Testis (tissue), 2 donors: ENCODE results near the gene SLC22A31.

Experiments
- POLR2A ChIP-seq: fragments of 450-650 bp; IDR thresholded peaks from one replicate; pipeline ENCODE4 v1.6.1; 2017; ENCODE audit warnings: antibody characterized with exemption, mild to moderate bottlenecking, moderate library complexity
- TF ChIP-seq, protein P1 (sequence below), 3 experiments: fragments of 450-650 bp in 2 of 3; fragments of 200-600 bp in 1 of 3; sonication (generic) in 1 of 3; IDR thresholded peaks; one replicate each; pipeline ENCODE4 v1.5.1; 2016 to 2019; ENCODE audit warnings: antibody characterized with exemption in 3 of 3, mild to moderate bottlenecking in 2 of 3, moderate library complexity in 1 of 3

DNA sequence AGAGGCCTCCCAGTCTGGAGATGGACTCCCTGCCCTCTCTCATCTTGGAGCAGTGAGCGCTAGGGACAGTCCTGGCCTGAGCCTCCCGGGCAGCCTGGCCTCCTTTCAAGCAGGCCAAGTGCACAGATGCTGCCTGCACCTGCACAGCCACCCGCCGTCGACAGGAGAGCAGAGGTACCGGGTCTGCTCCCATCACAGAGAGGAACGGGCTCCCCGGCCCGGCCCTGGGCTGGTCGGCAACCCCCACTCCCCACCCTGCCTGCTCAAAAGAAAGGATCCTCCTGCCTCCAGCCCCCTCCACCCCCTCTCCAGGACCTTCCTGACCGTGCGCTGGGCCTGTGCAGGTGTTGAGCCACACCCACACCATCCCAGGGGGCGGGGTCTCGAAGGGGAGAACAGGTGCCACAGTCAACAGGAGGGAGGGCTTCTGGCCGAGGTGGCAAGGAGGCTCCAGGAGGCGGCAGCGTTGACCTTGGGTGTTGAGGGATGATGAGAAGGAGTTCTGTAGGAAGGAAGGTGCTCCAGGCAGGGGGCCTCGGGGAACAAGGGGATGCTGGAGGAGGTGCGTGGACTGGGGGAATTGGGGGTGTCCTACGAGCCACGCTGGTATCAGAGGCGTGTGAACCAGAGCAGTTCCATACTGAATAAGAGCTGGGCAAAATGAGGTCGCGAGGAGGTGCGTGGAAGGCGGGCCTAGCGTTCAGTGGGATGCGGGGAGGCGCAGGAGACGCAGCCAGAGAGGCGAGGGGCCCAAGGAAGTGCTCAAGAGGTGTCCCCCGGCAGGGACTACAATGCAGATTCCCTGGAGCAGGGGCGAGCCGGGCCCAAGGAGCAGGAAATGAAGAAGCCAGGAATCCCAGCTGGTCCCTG, 29.8 kb downstream of the SLC22A31 start:
- no peak for TF ChIP-seq POLR2A
- TF ChIP-seq, protein P1, sequence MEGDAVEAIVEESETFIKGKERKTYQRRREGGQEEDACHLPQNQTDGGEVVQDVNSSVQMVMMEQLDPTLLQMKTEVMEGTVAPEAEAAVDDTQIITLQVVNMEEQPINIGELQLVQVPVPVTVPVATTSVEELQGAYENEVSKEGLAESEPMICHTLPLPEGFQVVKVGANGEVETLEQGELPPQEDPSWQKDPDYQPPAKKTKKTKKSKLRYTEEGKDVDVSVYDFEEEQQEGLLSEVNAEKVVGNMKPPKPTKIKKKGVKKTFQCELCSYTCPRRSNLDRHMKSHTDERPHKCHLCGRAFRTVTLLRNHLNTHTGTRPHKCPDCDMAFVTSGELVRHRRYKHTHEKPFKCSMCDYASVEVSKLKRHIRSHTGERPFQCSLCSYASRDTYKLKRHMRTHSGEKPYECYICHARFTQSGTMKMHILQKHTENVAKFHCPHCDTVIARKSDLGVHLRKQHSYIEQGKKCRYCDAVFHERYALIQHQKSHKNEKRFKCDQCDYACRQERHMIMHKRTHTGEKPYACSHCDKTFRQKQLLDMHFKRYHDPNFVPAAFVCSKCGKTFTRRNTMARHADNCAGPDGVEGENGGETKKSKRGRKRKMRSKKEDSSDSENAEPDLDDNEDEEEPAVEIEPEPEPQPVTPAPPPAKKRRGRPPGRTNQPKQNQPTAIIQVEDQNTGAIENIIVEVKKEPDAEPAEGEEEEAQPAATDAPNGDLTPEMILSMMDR (IDR thresholded peaks at IDR 0.05) = no peak
